OCI-LY7 (cell line): Measurements from ENCODE around the gene WWOX.

Experiments used
- EZH2phosphoT487 ChIP-seq: fragments of 200-600 bp; sonication (generic); IDR thresholded peaks from 2 replicates; pipeline ENCODE4 v1.6.1; 2018; ENCODE audit warnings: low read depth, borderline replicate concordance, mild to moderate bottlenecking, mixed run types, antibody characterized with exemption, low read length, moderate library complexity, mixed read lengths
- TF ChIP-seq, protein P1 (sequence below): fragments of 200-600 bp; sonication (generic); conservative IDR thresholded peaks from 2 replicates; pipeline ENCODE4 v1.5.1; 2014; ENCODE audit warnings: mild to moderate bottlenecking, antibody characterized with exemption, low read length, moderate library complexity, mixed read lengths

GRCh38 chr16:78235168-78235800, 135.8 kb downstream of the WWOX start:
- TF ChIP-seq, protein P1, sequence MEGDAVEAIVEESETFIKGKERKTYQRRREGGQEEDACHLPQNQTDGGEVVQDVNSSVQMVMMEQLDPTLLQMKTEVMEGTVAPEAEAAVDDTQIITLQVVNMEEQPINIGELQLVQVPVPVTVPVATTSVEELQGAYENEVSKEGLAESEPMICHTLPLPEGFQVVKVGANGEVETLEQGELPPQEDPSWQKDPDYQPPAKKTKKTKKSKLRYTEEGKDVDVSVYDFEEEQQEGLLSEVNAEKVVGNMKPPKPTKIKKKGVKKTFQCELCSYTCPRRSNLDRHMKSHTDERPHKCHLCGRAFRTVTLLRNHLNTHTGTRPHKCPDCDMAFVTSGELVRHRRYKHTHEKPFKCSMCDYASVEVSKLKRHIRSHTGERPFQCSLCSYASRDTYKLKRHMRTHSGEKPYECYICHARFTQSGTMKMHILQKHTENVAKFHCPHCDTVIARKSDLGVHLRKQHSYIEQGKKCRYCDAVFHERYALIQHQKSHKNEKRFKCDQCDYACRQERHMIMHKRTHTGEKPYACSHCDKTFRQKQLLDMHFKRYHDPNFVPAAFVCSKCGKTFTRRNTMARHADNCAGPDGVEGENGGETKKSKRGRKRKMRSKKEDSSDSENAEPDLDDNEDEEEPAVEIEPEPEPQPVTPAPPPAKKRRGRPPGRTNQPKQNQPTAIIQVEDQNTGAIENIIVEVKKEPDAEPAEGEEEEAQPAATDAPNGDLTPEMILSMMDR, result peak; percentile 91
- TF ChIP-seq EZH2phosphoT487, result no peak
